IMR-90 (cell line): Measurements from ENCODE around the gene CDC73. TPM values are rescaled to one million over a fixed set of nuclear protein-coding genes. Genes with fewer than 3 reads are reported as not detected.

ENCODE experiments used
- ATAC-seq: fragments of 200-7000 bp; cut with Tn5 transposase; 2 replicates; pipeline ENCODE4 v1.9.1; 2020; ENCODE audit warnings: low read depth, mild to moderate bottlenecking, moderate library complexity
- BruUV-seq: library from RNA; stranded (reverse); fragments of 400-500 nt; replicated peaks from 2 replicates; lab custom pipeline; 2021; lab: Mats Ljungman, UMichigan
- CTCF ChIA-PET: fragments of 300-600 bp; formaldehyde crosslinking; extraction: SDS; loops from one replicate; lab custom pipeline; 2021; ENCODE audit warnings: antibody characterized with exemption; lab: Yijun Ruan, JAX
- POLR2A ChIA-PET: fragments of 300-600 bp; sonication (Branson Sonifier 250); formaldehyde crosslinking; loops from one replicate; lab custom pipeline; 2022; ENCODE audit warnings: antibody characterized with exemption; ENCODE audit not compliant: unreplicated experiment; lab: Charles Lee
- DNase-seq: peaks from one replicate; pipeline ENCODE4 v3.0.0; 2013
- H2AFZ ChIP-seq: replicated peaks from 2 replicates; pipeline ENCODE3; 2013; ENCODE audit warnings: low read length, mild to moderate bottlenecking; ENCODE audit not compliant: poor library complexity
- H2AK5ac ChIP-seq: 2 replicates; pipeline ENCODE4 v1.6.1; 2013; ENCODE audit warnings: low read depth, low read length, inconsistent platforms
- H2AK9ac ChIP-seq: replicated peaks from 2 replicates; pipeline ENCODE3; 2013; ENCODE audit warnings: mild to moderate bottlenecking, low read depth, low read length, moderate library complexity; ENCODE audit not compliant: poor library complexity
- H2BK120ac ChIP-seq: 2 replicates; pipeline ENCODE4 v1.6.1; 2013; ENCODE audit warnings: low read depth, low read length, inconsistent platforms
- H2BK15ac ChIP-seq: 3 replicates; pipeline ENCODE4 v1.6.1; 2013; ENCODE audit warnings: low read depth, low read length, inconsistent platforms
- H2BK20ac ChIP-seq: 2 replicates; pipeline ENCODE4 v1.6.1; 2013; ENCODE audit warnings: low read depth, mild to moderate bottlenecking, inconsistent platforms, low read length, moderate library complexity
- H2BK5ac ChIP-seq: 2 replicates; pipeline ENCODE4 v1.6.1; 2013; ENCODE audit warnings: mild to moderate bottlenecking, low read depth, low read length, inconsistent platforms; ENCODE audit not compliant: poor library complexity, severe bottlenecking
- H3K14ac ChIP-seq: replicated peaks from 2 replicates; pipeline ENCODE4 v1.6.1; 2013; ENCODE audit warnings: low read depth, low read length, inconsistent platforms
- H3K18ac ChIP-seq: 2 replicates; pipeline ENCODE4 v1.6.1; 2013; ENCODE audit warnings: low read depth, low read length, control low read depth
- H3K23ac ChIP-seq: 2 replicates; pipeline ENCODE4 v1.6.1; 2013; ENCODE audit warnings: low read depth, low read length, inconsistent platforms
- H3K27ac ChIP-seq: 2 replicates; pipeline ENCODE4 v1.5.1; 2013; ENCODE audit warnings: mild to moderate bottlenecking, control low read depth, low read length; ENCODE audit not compliant: insufficient read depth
- H3K27me3 ChIP-seq: 2 replicates; pipeline ENCODE4 v1.6.1; 2013; ENCODE audit warnings: low read length; ENCODE audit not compliant: control insufficient read depth, insufficient read depth
- H3K36me3 ChIP-seq: 2 replicates; pipeline ENCODE4 v1.6.1; 2013; ENCODE audit warnings: low read length, mixed read lengths; ENCODE audit not compliant: control insufficient read depth, insufficient read depth
- H3K4ac ChIP-seq: 2 replicates; pipeline ENCODE4 v1.6.1; 2013; ENCODE audit warnings: low read depth, low read length, inconsistent platforms
- H3K4me1 ChIP-seq: 2 replicates; pipeline ENCODE4 v1.6.1; 2013; ENCODE audit warnings: low read length, mixed read lengths; ENCODE audit not compliant: control insufficient read depth, insufficient read depth
- H3K4me2 ChIP-seq: 2 replicates; pipeline ENCODE4 v1.6.1; 2013; ENCODE audit warnings: low read depth, mild to moderate bottlenecking, control low read depth, low read length, moderate library complexity
- H3K4me3 ChIP-seq: 2 replicates; pipeline ENCODE4 v1.5.1; 2013; ENCODE audit warnings: low read depth, mild to moderate bottlenecking, control low read depth, low read length, moderate library complexity; ENCODE audit not compliant: insufficient read depth
- H3K56ac ChIP-seq: 2 replicates; pipeline ENCODE4 v1.6.1; 2013; ENCODE audit warnings: low read length, inconsistent platforms; ENCODE audit not compliant: insufficient read depth; ENCODE audit errors: extremely low read depth
- H3K79me1 ChIP-seq, 2 experiments: 2 replicates each; pipeline ENCODE4 v1.6.1; 2013; ENCODE audit warnings: low read length in 2 of 2, inconsistent platforms in 1 of 2, low read depth in 1 of 2
- H3K9ac ChIP-seq: 2 replicates; pipeline ENCODE4 v1.6.1; 2013; ENCODE audit warnings: low read depth, low read length, control low read depth
- H3K9me1 ChIP-seq: 2 replicates; pipeline ENCODE4 v1.6.1; 2013; ENCODE audit warnings: low read length, inconsistent platforms; ENCODE audit not compliant: insufficient read depth
- H3K9me3 ChIP-seq: 2 replicates; pipeline ENCODE4 v1.6.1; 2013; ENCODE audit warnings: low read length; ENCODE audit not compliant: control insufficient read depth, insufficient read depth
- H4K20me1 ChIP-seq: 2 replicates; pipeline ENCODE4 v1.6.1; 2013; ENCODE audit warnings: low read length, inconsistent platforms; ENCODE audit not compliant: insufficient read depth
- H4K5ac ChIP-seq: 2 replicates; pipeline ENCODE4 v1.6.1; 2013; ENCODE audit warnings: mild to moderate bottlenecking, low read depth, low read length, control low read depth
- H4K8ac ChIP-seq, 2 experiments: 2 replicates each; pipeline ENCODE4 v1.6.1; 2013; ENCODE audit warnings: low read depth in 2 of 2, low read length in 2 of 2, control low read depth in 1 of 2, inconsistent platforms in 1 of 2
- H4K91ac ChIP-seq: 2 replicates; pipeline ENCODE4 v1.6.1; 2013; ENCODE audit warnings: low read depth, low read length, inconsistent platforms; ENCODE audit not compliant: insufficient read depth
- MAFK ChIP-seq: IDR thresholded peaks from 2 replicates; pipeline ENCODE4 v1.6.1; 2012; ENCODE audit warnings: low read depth, low read length, improper control_type of control experiment
- MAZ ChIP-seq: IDR thresholded peaks from 2 replicates; pipeline ENCODE4 v1.6.1; 2012; ENCODE audit warnings: low read depth, mild to moderate bottlenecking, low read length, improper control_type of control experiment, moderate library complexity, borderline replicate concordance
- MXI1 ChIP-seq: IDR thresholded peaks from 2 replicates; pipeline ENCODE4 v1.6.1; 2012; ENCODE audit warnings: low read depth, mild to moderate bottlenecking, low read length, moderate library complexity, borderline replicate concordance
- dilution Hi-C: fragments of 300-500 bp; cut with HindIII; formaldehyde crosslinking; loops from one replicate; pipeline ENCODE4 v1.14.3; 2018; ENCODE audit warnings: low sequenced_read_pairs; ENCODE audit not compliant: unreplicated experiment
- in situ Hi-C: fragments of 300-500 bp; cut with MboI; formaldehyde crosslinking; loops from 3 replicates; pipeline ENCODE4 v1.14.3; 2019; ENCODE audit warnings: low sequenced_read_pairs, inconsistent platforms, mixed read lengths
- intact Hi-C: fragments of 100-400 bp; cut with micrococcal nuclease; formaldehyde crosslinking; loops from 2 replicates; pipeline ENCODE4 v1.10.0; 2022
- polyA plus RNA-seq, 3 experiments: library from polyadenylated mRNA; depleted of rRNA; stranded (reverse); fragments of >200 nt; gene quantifications; 2 replicates each; pipeline ENCODE4 v1.2.3, GENCODE V29; 2012; ENCODE audit warnings: low replicate concordance in 1 of 3
- total RNA-seq: library from RNA; depleted of rRNA; stranded (reverse); fragments of >200 nt; gene quantifications from 2 replicates; pipeline ENCODE4 v1.2.3, GENCODE V29; 2012

The CDC73 gene
- total and polyA plus RNA-seq, 2 of the 4 experiments (the other 2 are of a cell fraction): 22.1 to 29.6 TPM

GRCh38 chr1:193260896-193261295 is 139.1 kb downstream of the CDC73 start:
- Histone ChIP-seq H3K9me1 (peaks cover 4% of the 10 kb centered on the region), H4K91ac (no peak overlapping the region), H2BK120ac (no peak overlapping the region), H4K20me1 (no peaks in the 10 kb centered on the region), H2BK15ac (no peak overlapping the region), H2AK5ac (no peak overlapping the region), H3K4me3 (no peak overlapping the region), H2AFZ (no peak overlapping the region), H2BK5ac (peak overlapping the region; percentile 55), H3K9me3 (no peaks in the 10 kb centered on the region), H3K56ac (no peak overlapping the region), H3K79me1 (peaks cover 3 to 6% of the 10 kb centered on the region in 2 experiments; a peak in 1 of 4 replicates), H3K18ac (no peak overlapping the region), H3K4me1 (peaks cover 3% of the 10 kb centered on the region), H3K27ac (peak overlapping the region; percentile 37; the same call in 1 of the 2 replicates), H3K9ac (no peak overlapping the region), H3K4ac (no peak overlapping the region), H2BK20ac (no peak overlapping the region), H3K14ac (no peak overlapping the region), H3K4me2 (no peak overlapping the region), H3K23ac (no peak overlapping the region), H3K36me3 (peaks cover 5% of the 10 kb centered on the region), H4K5ac (no peak overlapping the region), H3K27me3 (no peaks in the 10 kb centered on the region), H2AK9ac (no peak overlapping the region), H4K8ac (no peak overlapping the region)
- dilution Hi-C loops: no loop called here
- ChIA-PET POLR2A (no interaction called here), CTCF (interaction anchor here (0.8 kb wide), 1 partner anchor 15 kb away, joined by 3 read pairs; no protein-coding TSS in a partner anchor)
- DNase-seq: no peak
- no TSS peak for BruUV-seq
- TF ChIP-seq MXI1 (no peak), MAZ (no peak), MAFK (no peak)
- in situ Hi-C loops: no loop called here
- ATAC-seq: no peak; the same call in 1 of the 2 replicates
- intact Hi-C loops: loop anchor here (5.0 kb wide), 1 partner anchor 76 kb away; no protein-coding TSS in a partner anchor
